AG04450 (cell line): Measurements from ENCODE around the gene TLR5. TPM values are rescaled to one million over a fixed set of nuclear protein-coding genes. Genes with fewer than 3 reads are reported as not detected.

Experiments used
- CTCF ChIA-PET: fragments of 300-600, 350-600 bp; formaldehyde crosslinking; extraction: SDS; loops from one replicate; lab custom pipeline; 2022; ENCODE audit warnings: antibody characterized with exemption, inconsistent platforms; lab: Charles Lee
- POLR2A ChIA-PET: fragments of 350-600 bp; formaldehyde crosslinking; extraction: SDS; loops from one replicate; lab custom pipeline; 2021; ENCODE audit warnings: antibody characterized with exemption, inconsistent platforms; lab: Yijun Ruan, JAX
- DNase-seq: peaks from one replicate; pipeline ENCODE4 v3.0.0-alpha.2; 2011; ENCODE audit warnings: low read depth, low spot score
- H3K27ac ChIP-seq: one replicate; pipeline ENCODE4 v1.5.1; 2012; ENCODE audit warnings: low read depth, low read length, control low read depth
- H3K27me3 ChIP-seq: one replicate; pipeline ENCODE4 v1.6.0; 2012; ENCODE audit warnings: low read length; ENCODE audit not compliant: control insufficient read depth, insufficient read depth
- H3K4me3 ChIP-seq: 2 replicates; pipeline ENCODE4 v1.5.1; 2011; ENCODE audit warnings: mild to moderate bottlenecking, low read depth, low read length, control low read depth
- H3K9me3 ChIP-seq: 2 replicates; pipeline ENCODE4 v1.5.1; 2012; ENCODE audit warnings: low read length; ENCODE audit not compliant: control insufficient read depth, insufficient read depth
- CTCF ChIP-seq: IDR thresholded peaks from 2 replicates; pipeline ENCODE4 v1.5.1; 2011; ENCODE audit warnings: low read depth, low read length, control low read depth, inconsistent platforms
- polyA minus RNA-seq: library from RNA; depleted of rRNA, polyadenylated mRNA; stranded (reverse); fragments of >200 nt; gene quantifications from 2 replicates; pipeline ENCODE4 v1.2.3, GENCODE V29; 2011; rRNA and poly(A)+ RNA removed
- polyA plus RNA-seq: library from polyadenylated mRNA; depleted of rRNA; stranded (reverse); fragments of >200 nt; gene quantifications from 2 replicates; pipeline ENCODE4 v1.2.3, GENCODE V29; 2011; rRNA removed

TLR5 gene
- polyA plus RNA-seq (0.07 and 0.11 TPM in 2 replicates), polyA minus RNA-seq (0.05 and 0.09 TPM in 2 replicates)

- ChIA-PET POLR2A (interaction anchor here (0.7 kb wide), 1 partner anchor 1522 kb away, joined by 4 read pairs; no protein-coding TSS in a partner anchor), CTCF (interaction anchor here (0.5 to 4.5 kb wide), 5 partner anchors 10 to 556 kb away, joined by 3 to 41 read pairs (median 5); no protein-coding TSS in a partner anchor)
- Histone ChIP-seq H3K27ac (no peak within 1 kb of the TSS), H3K4me3 (peak within 1 kb of the TSS; percentile 64), H3K9me3 (no peaks in the 10 kb centered on the region; the same call in 1 of the 2 replicates), H3K27me3 (peaks cover 16% of the 10 kb centered on the region)
- no peak for DNase-seq
- TF ChIP-seq CTCF, result peak; percentile 71
These were observed at the start of gene TLR5 for GRCh38 chr1:223142795-223143536. Gene TLR5, minus strand, starts transcription at chr1:223143248. Its CDS starts 30,217 bp downstream, at chr1:223113031.

GRCh38 chr1:223189903-223190724 is 47.1 kb upstream of the TLR5 start:
- Histone ChIP-seq H3K4me3 (no peak overlapping the region), H3K27me3 (peaks cover 3% of the 10 kb centered on the region), H3K9me3 (no peaks in the 10 kb centered on the region), H3K27ac (no peak overlapping the region)
- DNase-seq, result no peak
- CTCF ChIA-PET, result no interaction called here
- TF ChIP-seq CTCF, result no peak
- POLR2A ChIA-PET, result no interaction called here

GRCh38 chr1:223189525-223189902 is 46.5 kb upstream of the TLR5 start:
- Histone ChIP-seq H3K27me3 (peaks cover 3% of the 10 kb centered on the region), H3K4me3 (no peak overlapping the region), H3K27ac (no peak overlapping the region), H3K9me3 (no peaks in the 10 kb centered on the region)
- ChIA-PET CTCF (no interaction called here), POLR2A (no interaction called here)
- DNase-seq, result no peak
- no peak for TF ChIP-seq CTCF

- DNase-seq, result no peak
- ChIA-PET POLR2A (no interaction called here), CTCF (interaction anchor here (1.2 kb wide), 1 partner anchor 55 kb away, joined by 3 read pairs; no protein-coding TSS in a partner anchor)
- TF ChIP-seq CTCF, result no peak
- Histone ChIP-seq H3K27ac (no peak overlapping the region), H3K27me3 (peaks cover 3% of the 10 kb centered on the region), H3K9me3 (no peaks in the 10 kb centered on the region), H3K4me3 (no peak overlapping the region)
These were observed 45.7 kb upstream of the TLR5 start for GRCh38 chr1:223188618-223189356.
